ENCODE data around the gene NPPA.

GRCh38 chr1:11878081-11878890 lies 30.7 kb upstream of the NPPA start:
- no peak for TF ChIP-seq ZNF274 (IDR thresholded peaks at IDR 0.05; ENCODE audit: low read depth, low read length)
- TF ChIP-seq YY1 (IDR thresholded peaks at IDR 0.05; ENCODE audit: insufficient read depth, insufficient read length): no peak
- TF ChIP-seq SUZ12 (IDR thresholded peaks at IDR 0.05; ENCODE audit: extremely low read depth, insufficient read depth, insufficient read length): no peak

Measured in NT2/D1 (cell line).